ENCODE measurements around the gene BCL6. TPM values are rescaled to one million over a fixed set of nuclear protein-coding genes. Genes with fewer than 3 reads are reported as not detected.

Gene BCL6
- total RNA-seq = 20.8 and 24.2 TPM in 2 replicates

GRCh38 chr3:187745201-187746058, at the start of gene BCL6:
Gene BCL6, minus strand, starts transcription at chr3:187745468. Its CDS starts 11,775 bp downstream, at chr3:187733693.

GRCh38 chr3:187702507-187703033, 42.7 kb downstream of the BCL6 start, which contains the start of gene RTP2:
Gene RTP2, minus strand, starts transcription at chr3:187702557. Its CDS starts 429 bp downstream, at chr3:187702128.

Other genes starting within 250 kb of the BCL6 start
- gene SST, start 75.1 kb downstream of the BCL6 start, total RNA-seq = not detected in 2 replicates
- not detected in 2 replicates for gene RTP2, start 42.9 kb downstream of the BCL6 start, total RNA-seq